B cell (primary cell): ENCODE results near the gene TMEM45B. TPM values are rescaled to one million over a fixed set of nuclear protein-coding genes. Genes with fewer than 3 reads are reported as not detected.
"Not testable (repeated sequence)": the region's sequence is repeated elsewhere in the genome, so short reads cannot be mapped to it uniquely, and the experiment has no call there.

ENCODE experiments used
- ATAC-seq: fragments of 200-7000 bp; cut with Tn5 transposase; one replicate; pipeline ENCODE4 v1.10.0; 2021; ENCODE audit warnings: low read depth, mild to moderate bottlenecking, moderate number of reproducible peaks, moderate library complexity
- CTCF ChIA-PET: fragments of 350-600 bp; sonication (Branson Sonifier 250); formaldehyde crosslinking; loops from one replicate; lab custom pipeline; 2021; ENCODE audit warnings: antibody characterized with exemption, inconsistent platforms; lab: Charles Lee
- POLR2A ChIA-PET: fragments of 350-600 bp; sonication (Branson Sonifier 250); formaldehyde crosslinking; loops from one replicate; lab custom pipeline; 2021; ENCODE audit warnings: antibody characterized with exemption; lab: Charles Lee
- DNase-seq: peaks from one replicate; pipeline ENCODE4 v3.0.0; 2013
- H2AFZ ChIP-seq: 2 replicates; pipeline ENCODE4 v1.6.1; 2012; ENCODE audit warnings: mild to moderate bottlenecking, low read depth, low read length; ENCODE audit not compliant: insufficient read depth, poor library complexity, severe bottlenecking
- H3K27ac ChIP-seq, 2 donors: 1 replicate in 1 of 2; 2 replicates in 1 of 2; pipeline ENCODE4 v1.5.1; 2012 to 2013; ENCODE audit warnings: low read length in 2 of 2, mild to moderate bottlenecking in 2 of 2, moderate library complexity in 1 of 2
- H3K27me3 ChIP-seq, 4 experiments: fragments of 200-600 bp in 1 of 4; sonication (generic) in 1 of 4; replicated peaks in 1 of 4; 1 replicate in 2 of 4; 2 replicates in 2 of 4; pipeline versions ENCODE4 v1.6.1 to v1.7.0; 2013 to 2016; ENCODE audit warnings: low read length in 3 of 4, mild to moderate bottlenecking in 2 of 4, mixed read lengths in 1 of 4, moderate library complexity in 1 of 4; ENCODE audit not compliant: insufficient read depth in 4 of 4, control insufficient read depth in 3 of 4; ENCODE audit errors: control extremely low read depth in 1 of 4
- H3K36me3 ChIP-seq, 2 experiments: replicated peaks in 1 of 2; 1 replicate in 1 of 2; 2 replicates in 1 of 2; pipeline versions ENCODE4 v1.6.1 to v1.7.1; 2013; ENCODE audit warnings: low read length in 1 of 2; ENCODE audit not compliant: insufficient read depth in 2 of 2, control insufficient read depth in 1 of 2; ENCODE audit errors: control extremely low read depth in 1 of 2, extremely low read depth in 1 of 2
- H3K4me1 ChIP-seq, 2 donors: fragments of 200-600 bp in 1 of 2; sonication (generic) in 1 of 2; 1 replicate in 1 of 2; 2 replicates in 1 of 2; pipeline versions ENCODE4 v1.5.1 to v1.6.1; 2013 to 2017; ENCODE audit warnings: low read length in 2 of 2; ENCODE audit not compliant: control insufficient read depth in 2 of 2, insufficient read depth in 2 of 2
- H3K4me2 ChIP-seq: replicated peaks from 2 replicates; pipeline ENCODE3; 2012; ENCODE audit warnings: mild to moderate bottlenecking, low read depth, low read length; ENCODE audit not compliant: poor library complexity, severe bottlenecking
- H3K4me3 ChIP-seq, 5 experiments: fragments of 200-600 bp in 1 of 5; sonication (generic) in 1 of 5; 1 replicate in 3 of 5; 2 replicates in 2 of 5; pipeline versions ENCODE4 v1.5.1 to v1.7.0; 2011 to 2016; ENCODE audit warnings: low read length in 4 of 5, mild to moderate bottlenecking in 4 of 5, low read depth in 2 of 5, control low read depth in 1 of 5, moderate library complexity in 1 of 5; ENCODE audit not compliant: insufficient read depth in 1 of 5; ENCODE audit errors: control extremely low read depth in 1 of 5, extremely low read depth in 1 of 5
- H3K79me2 ChIP-seq: fragments of 200-600 bp; sonication (generic); one replicate; pipeline ENCODE4 v1.6.0; 2016; ENCODE audit warnings: low read length; ENCODE audit not compliant: control insufficient read depth, insufficient read depth
- H3K9ac ChIP-seq: fragments of 200-600 bp; sonication (generic); 2 replicates; pipeline ENCODE4 v1.6.1; 2017; ENCODE audit warnings: mild to moderate bottlenecking, low read length, moderate library complexity
- H3K9me3 ChIP-seq, 3 donors: one replicate each; pipeline versions ENCODE4 v1.6.1 to v1.7.1; 2013; ENCODE audit warnings: low read length in 2 of 3; ENCODE audit not compliant: control insufficient read depth in 2 of 3, insufficient read depth in 1 of 3; ENCODE audit errors: control extremely low read depth in 1 of 3
- H4K20me1 ChIP-seq: 2 replicates; pipeline ENCODE4 v1.6.0; 2012; ENCODE audit warnings: mild to moderate bottlenecking, low read length; ENCODE audit not compliant: insufficient read depth, control insufficient read depth, poor library complexity, severe bottlenecking
- H3K27ac Mint-ChIP-seq: one replicate; pipeline ENCODE4 v1.8.0; 2021; ENCODE audit warnings: mixed read lengths
- H3K27me3 Mint-ChIP-seq: one replicate; pipeline ENCODE4 v1.8.0; 2021; ENCODE audit warnings: mixed read lengths
- H3K4me1 Mint-ChIP-seq: one replicate; pipeline ENCODE4 v1.8.0; 2021; ENCODE audit warnings: mixed read lengths
- H3K4me3 Mint-ChIP-seq: one replicate; pipeline ENCODE4 v1.8.0; 2021; ENCODE audit warnings: mixed read lengths
- H3K9me3 Mint-ChIP-seq: one replicate; pipeline ENCODE4 v1.8.0; 2022; ENCODE audit warnings: mixed read lengths; ENCODE audit not compliant: insufficient read depth
- CTCF ChIP-seq: fragments of 200-600 bp; IDR thresholded peaks from one replicate; pipeline ENCODE4 v1.8.0; 2022; ENCODE audit warnings: antibody characterized with exemption, mild to moderate bottlenecking
- EZH2 ChIP-seq: IDR thresholded peaks from 2 replicates; pipeline ENCODE4 v1.6.1; 2012; ENCODE audit warnings: borderline replicate concordance, low read depth, mild to moderate bottlenecking, moderate library complexity, low read length; ENCODE audit not compliant: insufficient read depth, poor library complexity, severe bottlenecking
- WGBS: methylation state at CpG from one replicate; pipeline ENCODE4 v1.1.5; 2013; ENCODE audit warnings: missing lambda C conversion rate; ENCODE audit not compliant: insufficient coverage; 5-methylcytosine and 5-hydroxymethylcytosine counted together
- intact Hi-C: fragments of 100-400 bp; cut with micrococcal nuclease; formaldehyde crosslinking; loops from one replicate; pipeline ENCODE4 v1.10.0; 2022
- polyA plus RNA-seq: library from polyadenylated mRNA; depleted of rRNA; stranded (reverse); fragments of >200 nt; gene quantifications from 2 replicates; pipeline ENCODE4 v1.2.3, GENCODE V29; 2012
- total RNA-seq, 2 donors: library from RNA; stranded (reverse); fragments of 120-200 nt in 1 of 2; gene quantifications; 1 replicate in 1 of 2; 2 replicates in 1 of 2; pipeline versions ENCODE4 v1.2.3 to v1.2.4, GENCODE V29; 2013 to 2022

TMEM45B gene
- total and polyA plus RNA-seq, 2 donors (not counting 1 experiment from before 2014, with no cell fraction given), result not detected

GRCh38 chr11:129804012-129804411 lies 11.6 kb upstream of the TMEM45B start:
- Histone ChIP-seq H3K27ac (no peak overlapping the region), H3K79me2 (no peaks in the 10 kb centered on the region), H3K9me3 (no peaks in the 10 kb centered on the region), H3K4me2 (no peak overlapping the region), H3K4me3 (no peak overlapping the region), H3K36me3 (no peaks in the 10 kb centered on the region), H4K20me1 (no peaks in the 10 kb centered on the region), H3K4me1 (no peaks in the 10 kb centered on the region), H2AFZ (no peak overlapping the region), H3K9ac (no peak overlapping the region), H3K27me3 (no peaks in the 10 kb centered on the region)
- 38% methylated on average over 3 of the region's 3 CpGs for WGBS
- H3K4me1 Mint-ChIP-seq, result no peaks in the 10 kb centered on the region
- H3K4me3 Mint-ChIP-seq, result no peak overlapping the region
- H3K27me3 Mint-ChIP-seq, result peaks cover 45% of the 10 kb centered on the region
- DNase-seq (no peak), ATAC-seq (no peak)
- H3K27ac Mint-ChIP-seq, result no peak overlapping the region
- intact Hi-C loops, result no loop called here
- ChIA-PET POLR2A (no interaction called here), CTCF (no interaction called here)
- TF ChIP-seq CTCF, result no peak
- TF ChIP-seq EZH2, result no peak
- H3K9me3 Mint-ChIP-seq, result peaks cover 3% of the 10 kb centered on the region

- WGBS, result no CpG with 5 or more reads among the region's 2 CpGs
- H3K27ac Mint-ChIP-seq, H4K20me1 ChIP-seq, H3K79me2 ChIP-seq, H3K27me3 ChIP-seq, H3K27ac ChIP-seq, H3K4me1 ChIP-seq, intact Hi-C loops, POLR2A ChIA-PET, DNase-seq, H3K9me3 ChIP-seq, H3K4me1 Mint-ChIP-seq, H3K4me3 ChIP-seq, H2AFZ ChIP-seq, H3K4me2 ChIP-seq, H3K9ac ChIP-seq, CTCF ChIA-PET, H3K4me3 Mint-ChIP-seq, H3K36me3 ChIP-seq, ATAC-seq, H3K9me3 Mint-ChIP-seq: not testable (repeated sequence)
- peaks cover 28% of the 10 kb centered on the region for H3K27me3 Mint-ChIP-seq
Observed at GRCh38 chr11:129808241-129808640, 7.4 kb upstream of the TMEM45B start.
